Loucy (cell line): ENCODE results near the gene LTB4R.

Source experiments
- CTCF ChIP-seq: fragments of 200-600 bp; sonication (generic); conservative IDR thresholded peaks from 2 replicates; pipeline ENCODE4 v1.5.1; 2014; ENCODE audit warnings: mild to moderate bottlenecking, antibody characterized with exemption, low read length
- EZH2phosphoT487 ChIP-seq: fragments of 200-600 bp; IDR thresholded peaks from 2 replicates; pipeline ENCODE4 v1.6.1; 2018; ENCODE audit warnings: antibody characterized with exemption, mild to moderate bottlenecking, moderate library complexity, borderline replicate concordance

GRCh38 chr14:24279301-24280186 lies 31.8 kb upstream of the LTB4R start:
- TF ChIP-seq CTCF (peak; percentile 74), EZH2phosphoT487 (no peak)
